22Rv1 (cell line): ENCODE measurements around the gene RGS6.

Source experiments
- CTCF ChIP-seq: fragments of 450-650 bp; IDR thresholded peaks from 2 replicates; pipeline ENCODE4 v1.5.1; 2017; ENCODE audit warnings: mild to moderate bottlenecking
- ZFX ChIP-seq: fragments of 450-650 bp; IDR thresholded peaks from 2 replicates; pipeline ENCODE4 v1.6.1; 2017; ENCODE audit warnings: antibody characterized with exemption, borderline replicate concordance

- TF ChIP-seq CTCF: no peak
- TF ChIP-seq ZFX: no peak
Observed at GRCh38 chr14:72389200-72389599, 457.0 kb downstream of the RGS6 start.
